Measurements from ENCODE around the gene XYLT1.

XYLT1 gene

DNA sequence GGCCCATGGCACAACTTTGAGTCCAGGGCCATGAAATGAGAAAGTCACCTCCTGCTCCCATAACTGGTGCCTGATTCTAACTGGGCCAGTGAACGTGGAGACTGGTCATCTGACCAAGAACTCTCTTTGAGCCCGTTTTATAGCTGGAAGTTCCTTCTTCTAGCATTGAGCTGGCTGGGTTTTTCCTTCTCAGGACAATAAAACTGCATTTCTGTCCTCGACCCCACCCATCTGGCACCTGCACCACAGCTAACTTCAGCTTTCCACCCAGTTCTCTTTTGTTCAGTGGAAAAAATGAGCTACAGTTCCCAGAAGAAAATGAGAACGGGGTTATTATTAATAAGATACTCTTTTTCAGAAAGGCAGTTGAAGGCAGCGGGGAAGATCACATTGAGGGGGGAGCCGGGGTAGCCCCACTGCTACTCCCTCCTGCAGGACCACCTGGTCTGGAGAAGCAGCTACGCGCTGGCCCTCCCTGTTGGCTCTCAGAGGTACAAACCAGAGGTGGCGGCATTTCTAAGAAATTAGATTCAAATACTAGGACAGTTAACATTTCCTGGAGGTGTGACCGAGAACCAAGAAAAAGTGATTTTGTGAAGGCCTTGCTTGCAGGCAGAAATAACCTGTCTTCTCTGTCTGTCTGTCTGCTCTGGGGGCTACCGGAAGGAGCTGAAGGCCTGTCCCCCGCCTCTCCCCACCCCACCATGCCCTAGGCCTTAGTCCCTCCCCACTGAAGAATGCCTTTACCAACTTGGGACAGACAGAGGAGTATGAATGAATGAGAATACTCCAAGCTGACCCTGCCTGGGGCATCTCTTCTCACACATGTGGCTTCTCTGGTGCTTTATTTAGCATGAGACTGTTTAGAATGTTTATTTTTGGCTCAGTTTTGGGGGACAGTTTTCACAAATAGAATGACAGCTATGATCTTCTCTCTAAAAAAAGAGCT lies 123.9 kb downstream of the XYLT1 start:
- H3K36me3 ChIP-seq (ENCODE audit: control insufficient read depth in 1 of 2, insufficient read depth in 2 of 2, low read depth in 1 of 2, low read length in 2 of 2), result peaks cover 0 to 7% of the 10 kb centered on the region in 2 experiments
- H4K8ac ChIP-seq (ENCODE audit: low read length), result no peak overlapping the region
- no peak overlapping the region for H3K18ac ChIP-seq (ENCODE audit: low read depth in 1 of 2, low read length in 2 of 2)
- no peak overlapping the region for H2BK120ac ChIP-seq (ENCODE audit: low read depth, low read length)
- H4K91ac ChIP-seq (ENCODE audit: low read length), result no peak overlapping the region
- no peak overlapping the region for H3K14ac ChIP-seq (ENCODE audit: low read length in 2 of 2)
- H3K4ac ChIP-seq (ENCODE audit: low read depth in 1 of 2, low read length in 2 of 2), result no peak overlapping the region
- no peak overlapping the region for H3K27ac ChIP-seq (ENCODE audit: low read length, poor library complexity, severe bottlenecking)
- H3K4me1 ChIP-seq (ENCODE audit: control insufficient read depth, insufficient read depth, low read depth, low read length), result no peaks in the 10 kb centered on the region
- no peak overlapping the region for H3K9ac ChIP-seq (ENCODE audit: low read length)
- no peak overlapping the region for H2AK5ac ChIP-seq (ENCODE audit: low read length, severe bottlenecking)
- DNase-seq, result no peak
- H3K23ac ChIP-seq (ENCODE audit: low read length in 2 of 2), result no peak overlapping the region
- WGBS, result 73% methylated on average over 10 of the region's 12 CpGs
- no peaks in the 10 kb centered on the region for H3K27me3 ChIP-seq (ENCODE audit: control insufficient read depth in 1 of 2, insufficient read depth in 1 of 2, low read length in 2 of 2)
- no peak overlapping the region for H2BK15ac ChIP-seq (ENCODE audit: low read depth, poor library complexity, severe bottlenecking)
- no peak overlapping the region for H3K4me2 ChIP-seq (ENCODE audit: low read length, poor library complexity, severe bottlenecking)
- H2BK5ac ChIP-seq (ENCODE audit: low read depth, low read length, poor library complexity, severe bottlenecking), result no peak overlapping the region
- no peak overlapping the region for H2AFZ ChIP-seq (ENCODE audit: low read depth, low read length)
- H3K79me1 ChIP-seq (replicated peaks; ENCODE audit: low read length, poor library complexity, severe bottlenecking), result no peaks in the 10 kb centered on the region
- no peaks in the 10 kb centered on the region for H3K9me3 ChIP-seq (ENCODE audit: control insufficient read depth, low read length)
- H3K4me3 ChIP-seq (ENCODE audit: insufficient read depth in 1 of 2, low read depth in 1 of 2, low read length in 2 of 2), result no peak overlapping the region
- no peak overlapping the region for H2BK12ac ChIP-seq (ENCODE audit: low read length in 2 of 2)

- WGBS, result 55% methylated on average over 5 of the region's 5 CpGs
- no peak for DNase-seq
- no peaks in the 10 kb centered on the region for H3K79me1 ChIP-seq (replicated peaks; ENCODE audit: low read length, poor library complexity, severe bottlenecking)
Measured at GRCh38 chr16:17345043-17345442, 125.7 kb downstream of the XYLT1 start.

DNA sequence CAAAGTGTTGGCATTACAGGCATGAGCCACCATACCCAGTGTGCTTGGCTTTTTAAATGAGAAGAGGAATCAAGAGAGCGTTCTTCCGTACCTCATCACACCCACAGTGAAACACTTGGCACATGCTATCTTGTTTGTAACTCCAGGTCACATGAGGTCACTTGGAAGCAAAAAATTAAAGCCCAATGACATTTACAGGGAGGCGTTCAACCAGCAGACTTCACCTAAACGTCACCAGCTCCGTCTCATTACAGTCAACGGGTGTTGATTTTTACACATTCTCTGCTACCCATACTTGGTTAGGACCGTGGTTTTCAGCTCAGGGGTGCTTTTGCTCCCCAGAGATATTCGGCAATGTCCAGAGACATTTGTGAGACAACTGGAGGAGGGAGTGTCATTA lies 127.0 kb downstream of the XYLT1 start:
- Histone ChIP-seq H3K36me3 (ENCODE audit: control insufficient read depth in 1 of 2, insufficient read depth in 2 of 2, low read depth in 1 of 2, low read length in 2 of 2) (peaks cover 0 to 4% of the 10 kb centered on the region in 2 experiments), H3K4me2 (ENCODE audit: low read length, poor library complexity, severe bottlenecking) (no peak overlapping the region), H3K9ac (ENCODE audit: low read length) (no peak overlapping the region), H3K18ac (ENCODE audit: low read depth in 1 of 2, low read length in 2 of 2) (no peak overlapping the region), H2AK5ac (ENCODE audit: low read length, severe bottlenecking) (no peak overlapping the region), H3K4me1 (ENCODE audit: control insufficient read depth, insufficient read depth, low read depth, low read length) (no peaks in the 10 kb centered on the region), H3K79me1 (replicated peaks; ENCODE audit: low read length, poor library complexity, severe bottlenecking) (no peaks in the 10 kb centered on the region), H2BK15ac (ENCODE audit: low read depth, poor library complexity, severe bottlenecking) (no peak overlapping the region), H4K8ac (ENCODE audit: low read length) (no peak overlapping the region), H3K27ac (ENCODE audit: low read length, poor library complexity, severe bottlenecking) (no peak overlapping the region), H2BK5ac (ENCODE audit: low read depth, low read length, poor library complexity, severe bottlenecking) (no peak overlapping the region), H3K4ac (ENCODE audit: low read depth in 1 of 2, low read length in 2 of 2) (no peak overlapping the region), H2BK120ac (ENCODE audit: low read depth, low read length) (no peak overlapping the region), H2BK12ac (ENCODE audit: low read length in 2 of 2) (no peak overlapping the region), H3K14ac (ENCODE audit: low read length in 2 of 2) (no peak overlapping the region), H2AFZ (ENCODE audit: low read depth, low read length) (no peak overlapping the region), H3K4me3 (ENCODE audit: insufficient read depth in 1 of 2, low read depth in 1 of 2, low read length in 2 of 2) (no peak overlapping the region), H3K27me3 (ENCODE audit: control insufficient read depth in 1 of 2, insufficient read depth in 1 of 2, low read length in 2 of 2) (no peaks in the 10 kb centered on the region), H3K9me3 (ENCODE audit: control insufficient read depth, low read length) (no peaks in the 10 kb centered on the region), H4K91ac (ENCODE audit: low read length) (no peak overlapping the region), H3K23ac (ENCODE audit: low read length in 2 of 2) (no peak overlapping the region)
- WGBS, result 85% methylated on average over 6 of the region's 8 CpGs
- no peak for DNase-seq

More at GRCh38 chr16:17345043-17345442, 125.7 kb downstream of the XYLT1 start:
- Histone ChIP-seq H3K27me3 (ENCODE audit: control insufficient read depth in 1 of 2, insufficient read depth in 1 of 2, low read length in 2 of 2) (no peaks in the 10 kb centered on the region), H3K36me3 (ENCODE audit: control insufficient read depth in 1 of 2, insufficient read depth in 2 of 2, low read depth in 1 of 2, low read length in 2 of 2) (peaks cover 0 to 7% of the 10 kb centered on the region in 2 experiments), H2BK12ac (ENCODE audit: low read length in 2 of 2) (no peak overlapping the region), H3K4me3 (ENCODE audit: insufficient read depth in 1 of 2, low read depth in 1 of 2, low read length in 2 of 2) (no peak overlapping the region), H3K9ac (ENCODE audit: low read length) (peak overlapping the region; percentile 11), H4K8ac (ENCODE audit: low read length) (no peak overlapping the region), H3K27ac (ENCODE audit: low read length, poor library complexity, severe bottlenecking) (no peak overlapping the region), H3K18ac (ENCODE audit: low read depth in 1 of 2, low read length in 2 of 2) (no peak overlapping the region), H2BK5ac (ENCODE audit: low read depth, low read length, poor library complexity, severe bottlenecking) (no peak overlapping the region), H4K91ac (ENCODE audit: low read length) (no peak overlapping the region), H3K4ac (ENCODE audit: low read depth in 1 of 2, low read length in 2 of 2) (no peak overlapping the region), H3K23ac (ENCODE audit: low read length in 2 of 2) (no peak overlapping the region), H2BK15ac (ENCODE audit: low read depth, poor library complexity, severe bottlenecking) (no peak overlapping the region), H3K14ac (ENCODE audit: low read length in 2 of 2) (no peak overlapping the region), H2BK120ac (ENCODE audit: low read depth, low read length) (no peak overlapping the region), H3K4me2 (ENCODE audit: low read length, poor library complexity, severe bottlenecking) (no peak overlapping the region), H2AK5ac (ENCODE audit: low read length, severe bottlenecking) (no peak overlapping the region), H3K4me1 (ENCODE audit: control insufficient read depth, insufficient read depth, low read depth, low read length) (no peaks in the 10 kb centered on the region), H2AFZ (ENCODE audit: low read depth, low read length) (no peak overlapping the region), H3K9me3 (ENCODE audit: control insufficient read depth, low read length) (no peaks in the 10 kb centered on the region)

GRCh38 chr16:17343028-17343427 lies 127.7 kb downstream of the XYLT1 start:
- Histone ChIP-seq H3K9ac (ENCODE audit: low read length) (no peak overlapping the region), H3K27me3 (ENCODE audit: control insufficient read depth in 1 of 2, insufficient read depth in 1 of 2, low read length in 2 of 2) (no peaks in the 10 kb centered on the region), H3K14ac (ENCODE audit: low read length in 2 of 2) (no peak overlapping the region), H3K4ac (ENCODE audit: low read depth in 1 of 2, low read length in 2 of 2) (no peak overlapping the region), H2BK15ac (ENCODE audit: low read depth, poor library complexity, severe bottlenecking) (no peak overlapping the region), H3K4me1 (ENCODE audit: control insufficient read depth, insufficient read depth, low read depth, low read length) (no peaks in the 10 kb centered on the region), H4K91ac (ENCODE audit: low read length) (no peak overlapping the region), H3K27ac (ENCODE audit: low read length, poor library complexity, severe bottlenecking) (no peak overlapping the region), H4K8ac (ENCODE audit: low read length) (no peak overlapping the region), H3K18ac (ENCODE audit: low read depth in 1 of 2, low read length in 2 of 2) (no peak overlapping the region), H3K9me3 (ENCODE audit: control insufficient read depth, low read length) (no peaks in the 10 kb centered on the region), H2BK12ac (ENCODE audit: low read length in 2 of 2) (no peak overlapping the region), H3K4me2 (ENCODE audit: low read length, poor library complexity, severe bottlenecking) (no peak overlapping the region), H3K79me1 (replicated peaks; ENCODE audit: low read length, poor library complexity, severe bottlenecking) (no peaks in the 10 kb centered on the region), H2AFZ (ENCODE audit: low read depth, low read length) (no peak overlapping the region), H2BK5ac (ENCODE audit: low read depth, low read length, poor library complexity, severe bottlenecking) (no peak overlapping the region), H2BK120ac (ENCODE audit: low read depth, low read length) (no peak overlapping the region), H3K23ac (ENCODE audit: low read length in 2 of 2) (no peak overlapping the region), H3K36me3 (ENCODE audit: control insufficient read depth in 1 of 2, insufficient read depth in 2 of 2, low read depth in 1 of 2, low read length in 2 of 2) (no peaks in the 10 kb centered on the region), H3K4me3 (ENCODE audit: insufficient read depth in 1 of 2, low read depth in 1 of 2, low read length in 2 of 2) (no peak overlapping the region), H2AK5ac (ENCODE audit: low read length, severe bottlenecking) (no peak overlapping the region)
- DNase-seq, result no peak
- WGBS, result 86% methylated on average over 10 of the region's 10 CpGs

All from mesenchymal stem cell (in vitro differentiated cells and primary cell).